ENCODE data around the gene RNU2-1.
"Not testable (repeated sequence)": the region's sequence is repeated elsewhere in the genome, so short reads cannot be mapped to it uniquely, and the experiment has no call there.

Gene RNU2-1

DNA sequence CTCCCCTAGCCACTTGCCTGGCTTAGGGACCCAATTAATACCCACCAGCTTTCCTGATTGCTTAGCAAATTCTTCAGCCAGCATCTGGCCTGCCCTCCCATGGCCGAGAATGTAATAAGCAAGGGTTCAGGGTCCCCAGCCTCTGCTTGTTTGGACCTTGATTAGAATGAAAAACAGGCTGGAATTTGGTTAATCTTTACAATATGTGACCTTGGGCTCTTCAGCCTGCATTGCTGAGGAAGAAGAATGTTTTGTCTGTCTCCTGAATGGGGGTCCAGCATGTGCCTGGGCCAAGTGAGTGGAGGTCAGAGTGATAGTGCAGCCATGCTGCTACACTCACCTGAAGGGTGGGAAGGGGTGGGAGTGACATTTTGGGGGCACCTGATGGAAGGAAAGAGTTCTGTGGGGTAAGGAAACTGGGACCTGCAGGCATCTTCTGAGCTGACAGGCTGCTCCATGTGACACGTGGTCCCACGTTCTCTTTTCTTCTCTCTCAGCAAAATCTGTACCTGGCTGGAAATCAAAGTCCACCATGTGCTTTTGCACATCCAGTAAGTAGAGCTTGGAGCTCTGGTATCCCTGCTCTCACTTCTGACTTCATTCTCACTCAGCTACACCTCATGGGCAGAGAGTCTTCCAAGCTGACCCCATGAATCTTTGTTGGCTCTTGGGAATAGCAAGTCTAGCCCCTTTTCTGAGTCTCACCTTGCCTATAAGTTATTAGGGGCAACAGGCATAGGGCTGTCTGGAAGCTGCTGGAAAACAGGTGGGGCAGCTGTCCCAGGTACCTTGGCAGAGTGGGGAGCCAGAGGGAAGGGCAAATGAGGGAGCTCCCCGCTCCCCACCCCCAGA, 16.8 kb downstream of the RNU2-1 start:
- DNase-seq (ENCODE audit: low read depth in 3 of 3, low spot score in 1 of 3): no peak

GRCh38 chr17:43216369-43216761, 17.4 kb downstream of the RNU2-1 start:
- DNase-seq (ENCODE audit: low read depth in 3 of 3, low spot score in 1 of 3): no peak

GRCh38 chr17:43215341-43215740, 18.4 kb downstream of the RNU2-1 start:
- DNase-seq (ENCODE audit: low read depth in 3 of 3, low spot score in 1 of 3): no peak

- no peak for DNase-seq (ENCODE audit: low read depth in 3 of 3, low spot score in 1 of 3)
These were observed 20.2 kb downstream of the RNU2-1 start for GRCh38 chr17:43213545-43213944.

DNA sequence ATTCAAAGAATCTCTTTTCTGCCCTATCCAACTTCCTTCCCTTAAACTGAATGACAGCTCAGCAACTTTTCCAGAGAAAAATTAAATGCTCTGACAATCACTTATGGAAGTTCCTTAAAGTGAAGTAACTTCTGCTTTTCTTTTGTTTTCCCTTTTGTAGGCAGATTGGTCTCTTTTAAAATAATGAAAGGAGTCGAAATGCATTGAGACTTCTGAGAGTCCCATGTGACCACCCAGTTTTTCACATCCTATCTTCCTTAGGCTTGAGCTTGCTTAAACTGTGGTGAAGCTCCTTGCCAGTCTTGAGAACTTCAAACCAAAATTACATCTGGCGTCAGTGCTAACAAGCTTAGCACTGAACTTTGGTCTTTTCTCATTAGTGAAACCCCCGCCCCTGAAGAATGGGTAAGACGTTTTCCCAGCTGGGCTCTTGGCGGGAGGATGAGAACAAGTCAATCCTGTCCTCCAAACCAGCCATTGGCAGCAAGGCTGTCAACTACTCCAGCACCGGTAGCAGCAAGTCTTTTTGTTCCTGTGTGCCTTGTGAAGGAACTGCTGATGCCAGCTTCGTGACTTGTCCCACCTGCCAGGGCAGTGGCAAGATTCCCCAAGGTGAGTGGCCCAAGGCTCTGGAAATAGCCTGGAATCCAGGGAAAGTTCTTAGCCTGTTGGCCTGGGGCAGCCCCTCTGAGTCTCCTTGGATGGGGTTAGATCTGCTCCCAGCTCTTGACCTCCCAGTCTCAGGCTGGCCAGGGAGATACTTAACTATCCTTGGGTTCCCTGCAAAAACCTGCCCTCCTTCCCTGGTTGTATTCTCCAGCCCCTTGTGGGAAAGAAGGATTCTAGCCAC, 20.9 kb downstream of the RNU2-1 start:
- no peak for DNase-seq (ENCODE audit: low read depth in 3 of 3, low spot score in 1 of 3)

DNA sequence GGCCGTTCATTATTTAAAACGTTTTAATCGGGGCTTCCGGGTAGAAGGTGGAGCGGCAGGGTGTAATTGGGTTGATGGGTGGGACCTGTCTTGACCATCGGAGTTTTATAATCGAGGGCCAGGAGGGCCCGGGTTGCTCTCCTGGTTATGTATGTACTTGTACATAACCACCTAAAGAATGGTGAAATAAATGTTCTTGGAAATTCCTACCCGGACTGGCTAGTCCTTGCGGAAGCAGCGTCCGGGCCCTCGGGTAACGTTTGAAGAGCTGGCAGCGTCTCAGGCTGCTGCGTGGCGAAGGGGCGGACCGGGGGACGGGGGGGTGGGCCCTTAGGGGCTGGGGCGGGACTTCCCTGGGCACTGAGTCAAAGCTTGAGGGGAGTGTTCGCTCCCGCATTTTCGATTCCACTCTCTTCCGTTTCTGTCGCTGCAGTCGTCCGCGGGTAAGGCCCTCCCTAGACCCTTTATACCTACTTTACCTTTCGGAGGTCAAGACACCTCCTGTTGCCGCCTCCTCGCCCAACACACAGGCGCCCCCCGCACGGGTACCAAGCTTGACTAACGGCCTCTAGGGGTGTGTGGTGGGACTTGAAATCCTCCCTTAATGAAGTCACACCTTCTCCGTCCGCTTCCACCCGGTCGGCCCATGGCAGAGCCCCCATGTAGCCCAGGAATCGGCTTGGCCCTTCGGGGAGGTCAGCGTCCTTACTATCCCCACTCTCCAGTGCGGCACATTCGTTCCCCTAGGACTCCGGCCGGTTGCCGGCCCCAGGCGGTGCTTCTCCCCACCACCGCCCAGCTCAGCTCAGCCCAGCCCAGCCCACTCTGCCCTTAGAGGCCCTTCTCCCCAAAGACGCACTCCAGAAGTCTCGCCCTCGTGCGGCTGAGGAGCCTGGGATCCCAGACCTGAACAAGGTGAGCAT, 22.0 kb downstream of the RNU2-1 start, which contains the start of gene TMEM106A:
Gene TMEM106A (plus strand): TSS at position 396 of the 923 bp plus-strand sequence. CDS start 1,167 bp downstream, outside the sequence.
- peak; percentile 21 to 55 (median 49) for DNase-seq (ENCODE audit: low read depth in 3 of 3, low spot score in 1 of 3)

DNA sequence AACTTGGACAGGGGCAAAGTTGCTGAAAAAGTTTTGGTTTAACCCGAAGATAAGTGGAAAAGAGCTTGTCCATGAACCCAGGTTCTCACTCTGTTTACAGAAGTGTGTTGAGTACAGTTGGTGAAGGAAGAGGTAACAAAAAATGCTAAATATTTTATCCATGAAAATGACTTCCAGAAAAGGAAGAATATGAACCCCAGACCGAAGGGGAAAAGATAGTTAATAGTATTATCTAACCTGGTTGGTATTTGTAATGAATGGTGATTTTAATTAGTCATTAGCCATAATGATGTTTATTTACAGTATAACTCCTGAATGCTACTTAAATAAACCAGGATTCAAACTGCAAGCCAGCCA, 22.7 kb downstream of the RNU2-1 start:
- DNase-seq (ENCODE audit: low read depth in 3 of 3, low spot score in 1 of 3): no peak

GRCh38 chr17:43210576-43210975, 23.2 kb downstream of the RNU2-1 start:
- DNase-seq (ENCODE audit: low read depth in 3 of 3, low spot score in 1 of 3): no peak

- DNase-seq (ENCODE audit: low read depth in 3 of 3, low spot score in 1 of 3): not testable (repeated sequence)
These were observed 30.8 kb downstream of the RNU2-1 start for GRCh38 chr17:43203013-43203412.

DNA sequence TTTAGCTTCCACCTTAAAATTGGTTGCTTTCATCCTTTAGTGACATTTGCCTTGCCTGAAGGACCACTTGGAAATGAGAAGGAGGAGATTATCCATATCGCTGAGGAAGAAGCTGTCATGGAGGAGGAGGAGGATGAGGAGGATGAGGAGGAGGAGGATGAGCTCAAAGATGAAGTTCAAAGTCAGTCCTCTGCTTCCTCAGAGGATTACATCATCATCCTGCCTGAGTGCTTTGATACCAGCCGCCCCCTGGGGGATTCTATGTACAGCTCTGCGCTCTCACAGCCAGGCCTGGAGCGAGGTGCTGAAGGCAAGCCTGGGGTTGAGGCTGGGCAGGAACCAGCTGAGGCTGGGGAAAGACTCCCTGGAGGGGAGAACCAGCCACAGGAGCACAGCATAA, 33.6 kb downstream of the RNU2-1 start:
- no peak for DNase-seq (ENCODE audit: low read depth in 3 of 3, low spot score in 1 of 3)

- DNase-seq (ENCODE audit: low read depth in 3 of 3, low spot score in 1 of 3): no peak
These were observed 34.1 kb downstream of the RNU2-1 start for GRCh38 chr17:43199633-43200032.

DNA sequence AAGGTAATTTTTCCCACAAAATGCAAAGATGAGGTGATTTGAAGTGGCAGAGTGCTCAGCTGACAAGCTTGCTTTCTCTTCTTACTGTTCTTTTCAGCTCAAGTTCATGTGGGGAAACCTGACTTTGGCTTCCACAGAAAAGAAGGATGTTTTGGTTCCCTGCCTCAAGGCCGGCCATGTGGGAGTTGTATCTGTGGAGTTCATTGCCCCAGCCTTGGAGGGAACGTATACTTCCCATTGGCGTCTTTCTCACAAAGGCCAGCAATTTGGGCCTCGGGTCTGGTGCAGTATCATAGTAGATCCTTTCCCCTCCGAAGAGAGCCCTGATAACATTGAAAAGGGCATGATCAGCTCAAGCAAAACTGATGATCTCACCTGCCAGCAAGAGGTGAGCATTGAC, 40.5 kb downstream of the RNU2-1 start:
- DNase-seq (ENCODE audit: low read depth in 3 of 3, low spot score in 1 of 3): no peak

DNA sequence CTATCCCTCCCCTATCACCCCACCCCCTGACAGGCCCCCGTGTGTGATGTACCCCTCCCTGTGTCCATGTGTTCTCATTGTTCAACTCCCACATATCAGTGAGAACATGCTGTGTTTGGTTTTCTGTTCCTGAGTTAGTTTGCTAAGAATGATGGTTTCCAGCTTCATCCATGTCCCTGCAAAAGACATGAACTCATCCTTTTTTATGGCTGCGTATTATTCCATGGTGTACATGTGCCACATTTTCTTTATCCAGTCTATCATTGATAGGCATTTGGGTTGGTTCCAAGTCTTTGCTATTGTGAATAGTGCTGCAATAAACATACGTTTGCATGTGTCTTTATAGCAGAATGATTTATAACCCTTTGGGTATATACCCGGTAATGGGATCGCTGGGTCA, 47.1 kb downstream of the RNU2-1 start:
- not testable (repeated sequence) for DNase-seq (ENCODE audit: low read depth in 3 of 3, low spot score in 1 of 3)

DNA sequence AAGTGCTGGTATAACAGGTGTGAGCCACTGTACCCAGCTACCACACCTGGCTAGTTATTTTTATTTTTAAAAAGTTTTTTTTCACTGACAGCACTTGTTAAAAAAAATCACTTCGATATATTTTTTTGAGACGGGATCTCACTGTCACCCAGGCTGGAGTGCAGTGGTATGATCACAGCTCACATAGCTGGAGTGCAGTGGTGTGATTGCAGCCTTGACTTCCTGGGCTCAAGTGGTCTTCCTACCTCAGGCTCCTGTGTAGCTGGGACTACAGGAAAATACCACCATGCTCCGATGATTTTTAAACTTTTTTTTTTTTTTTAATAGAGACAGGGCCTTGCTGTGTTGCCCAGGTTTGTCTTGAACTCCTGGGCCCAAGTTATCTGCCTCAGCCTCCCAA, 49.9 kb downstream of the RNU2-1 start:
- DNase-seq (ENCODE audit: low read depth in 3 of 3, low spot score in 1 of 3): no peak
